GM19035 (cell line): Measurements from ENCODE around the gene NIPAL1.

Experiments used
- ATAC-seq: cut with Tn5 transposase; IDR thresholded peaks from one replicate; pipeline ENCODE4 v1.9.1; 2021; ENCODE audit not compliant: unreplicated experiment

Gene NIPAL1

GRCh38 chr4:48058617-48059530, 42.3 kb downstream of the NIPAL1 start:
- no peak for ATAC-seq

GRCh38 chr4:48064349-48064748, 47.8 kb downstream of the NIPAL1 start:
- ATAC-seq = peak; percentile 53

GRCh38 chr4:48065587-48066052, 49.0 kb downstream of the NIPAL1 start:
- peak; percentile 65 for ATAC-seq

- no peak for ATAC-seq
Measured at GRCh38 chr4:48067536-48067935, 51.0 kb downstream of the NIPAL1 start.

GRCh38 chr4:48068182-48068581, 51.6 kb downstream of the NIPAL1 start:
- no peak for ATAC-seq

GRCh38 chr4:48069026-48069425, 52.5 kb downstream of the NIPAL1 start:
- no peak for ATAC-seq

GRCh38 chr4:48071191-48071590, 54.6 kb downstream of the NIPAL1 start:
- no peak for ATAC-seq

- ATAC-seq = no peak
Measured at GRCh38 chr4:48073567-48074103, 57.1 kb downstream of the NIPAL1 start.

GRCh38 chr4:48074657-48075056, 58.1 kb downstream of the NIPAL1 start:
- ATAC-seq = no peak

GRCh38 chr4:48078425-48078824, 61.9 kb downstream of the NIPAL1 start:
- ATAC-seq = no peak

GRCh38 chr4:48078862-48079655, 62.5 kb downstream of the NIPAL1 start:
- ATAC-seq = no peak

GRCh38 chr4:48079972-48080391, 63.4 kb downstream of the NIPAL1 start:
- ATAC-seq = no peak

- ATAC-seq = no peak
Measured at GRCh38 chr4:48081196-48081595, 64.6 kb downstream of the NIPAL1 start.

- ATAC-seq = no peak
Measured at GRCh38 chr4:48082956-48083355, 66.4 kb downstream of the NIPAL1 start.

- ATAC-seq = no peak
Measured at GRCh38 chr4:48085821-48086589, 69.4 kb downstream of the NIPAL1 start.
